IPS-NIHi11 (cell line): ENCODE results near the gene PFDN5.

ENCODE experiments used
- DNase-seq: peaks from one replicate; pipeline ENCODE4 v3.0.0; 2012; ENCODE audit warnings: mixed read lengths, low spot score

PFDN5 gene

GRCh38 chr12:53295070-53295890 lies at the start of gene PFDN5:
PFDN5 (plus strand) TSS chr12:53295542; CDS start chr12:53295568, 26 bp downstream.
- peak; percentile 90 for DNase-seq

- peak; percentile 98 for DNase-seq
Observed at GRCh38 chr12:53251477-53252348, 43.6 kb upstream of the PFDN5 start.

GRCh38 chr12:53252349-53252916 lies 42.9 kb upstream of the PFDN5 start:
- DNase-seq = peak; percentile 68

DNA sequence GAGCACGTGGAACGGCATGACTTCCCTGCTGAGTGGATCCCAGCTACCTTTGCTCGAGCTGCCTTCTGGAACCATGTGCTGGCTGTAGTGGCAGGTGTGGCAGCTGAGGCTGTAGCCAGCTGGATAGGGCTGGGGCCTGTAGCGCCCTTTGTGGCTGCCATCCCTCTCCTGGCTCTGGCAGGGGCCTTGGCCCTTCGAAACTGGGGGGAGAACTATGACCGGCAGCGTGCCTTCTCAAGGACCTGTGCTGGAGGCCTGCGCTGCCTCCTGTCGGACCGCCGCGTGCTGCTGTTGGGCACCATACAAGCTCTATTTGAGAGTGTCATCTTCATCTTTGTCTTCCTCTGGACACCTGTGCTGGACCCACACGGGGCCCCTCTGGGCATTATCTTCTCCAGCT lies 42.0 kb upstream of the PFDN5 start:
- DNase-seq = no peak

DNA sequence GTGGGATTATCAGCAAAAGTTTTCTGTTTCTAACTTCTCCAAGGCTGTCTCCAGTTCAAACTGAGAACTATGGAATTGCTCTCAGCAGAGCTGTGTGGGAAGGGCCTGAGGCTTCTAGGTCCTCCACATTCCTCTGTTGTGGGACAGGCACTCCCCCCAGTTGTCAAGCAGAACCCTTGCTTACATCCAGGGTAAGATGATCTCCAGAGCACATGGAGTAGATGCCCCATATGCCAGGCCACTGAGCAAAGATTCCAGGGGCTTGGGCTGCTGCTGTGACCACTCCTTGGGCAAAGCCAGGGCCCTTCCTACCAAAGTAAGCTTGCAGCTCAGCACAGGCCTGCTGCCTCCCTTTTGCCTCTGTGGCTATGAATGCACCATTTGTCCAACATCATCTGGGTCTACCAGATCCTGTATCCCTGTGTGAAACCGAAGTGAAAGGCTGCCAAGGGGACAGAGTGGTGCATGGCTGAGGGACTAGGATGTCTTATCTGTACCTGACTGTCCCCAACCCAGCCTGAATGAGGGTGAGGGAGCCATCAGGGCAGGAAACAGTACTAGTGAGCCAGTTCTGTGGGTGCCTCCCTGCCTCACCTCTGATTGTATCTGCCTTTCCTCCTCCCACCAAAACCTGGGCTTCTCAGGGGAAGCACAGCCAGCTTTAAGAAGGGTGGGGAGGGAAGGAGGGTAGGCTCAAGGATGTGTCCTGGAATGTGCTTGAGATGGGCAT lies 40.4 kb upstream of the PFDN5 start:
- DNase-seq = no peak

DNA sequence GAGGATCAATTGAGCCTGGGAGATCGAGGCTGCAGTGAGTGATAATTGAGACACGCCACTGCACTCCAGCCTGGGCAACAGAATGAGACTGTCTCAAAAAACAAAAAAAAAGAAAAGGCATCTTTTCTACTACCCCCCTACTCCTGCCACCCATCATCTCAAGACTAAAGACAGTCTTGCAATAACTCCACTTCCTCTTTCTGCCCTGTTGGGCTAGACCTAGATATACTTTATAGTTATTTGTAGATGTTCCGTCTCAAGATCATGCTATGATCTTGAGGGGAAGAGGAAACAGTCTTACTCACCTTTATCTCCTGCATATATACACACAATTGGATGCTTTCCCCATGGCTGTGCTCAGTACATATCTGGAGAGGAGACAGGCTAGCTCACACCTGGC lies 39.3 kb upstream of the PFDN5 start:
- no peak for DNase-seq

- no peak for DNase-seq
Observed at GRCh38 chr12:53258541-53259539, 36.5 kb upstream of the PFDN5 start.

DNA sequence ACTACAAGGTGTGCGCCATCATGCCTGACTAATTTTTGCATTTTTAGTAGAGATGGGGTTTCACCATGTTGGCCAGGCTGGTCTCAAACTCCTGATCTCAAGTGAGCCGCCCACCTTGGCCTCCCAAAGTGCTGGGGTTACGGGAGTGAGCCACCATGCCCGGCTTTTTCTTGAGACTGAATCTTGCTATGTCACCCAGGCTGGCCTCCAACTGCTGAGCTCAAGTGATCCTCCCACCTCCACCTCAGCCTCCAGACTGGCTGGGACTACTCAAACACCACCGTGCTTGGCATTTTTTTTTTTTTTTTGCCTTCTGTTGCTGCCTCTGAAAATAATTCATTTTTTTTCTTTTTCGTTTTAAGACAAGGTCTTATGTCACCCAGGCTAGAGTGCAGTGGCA lies 35.5 kb upstream of the PFDN5 start:
- no peak for DNase-seq

DNA sequence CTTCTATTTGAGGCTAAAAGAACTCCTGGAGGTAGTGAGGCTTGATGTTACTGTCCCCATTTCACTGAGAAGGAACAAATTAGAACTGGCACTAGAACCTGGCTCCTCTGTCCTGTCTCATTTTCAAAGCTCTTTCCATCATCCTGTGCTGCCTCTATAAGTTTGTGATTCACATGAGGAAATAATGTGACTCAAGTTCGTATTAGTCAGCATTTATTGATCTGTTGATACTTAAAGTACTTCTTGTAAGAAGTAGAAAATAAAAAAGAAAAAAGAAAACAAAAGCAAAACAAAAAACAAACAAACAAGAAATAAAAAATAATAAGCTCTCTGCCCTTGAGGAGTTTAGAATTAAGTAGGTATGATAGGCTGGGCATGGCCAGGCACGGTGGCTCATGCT lies 29.6 kb upstream of the PFDN5 start:
- DNase-seq = no peak

DNA sequence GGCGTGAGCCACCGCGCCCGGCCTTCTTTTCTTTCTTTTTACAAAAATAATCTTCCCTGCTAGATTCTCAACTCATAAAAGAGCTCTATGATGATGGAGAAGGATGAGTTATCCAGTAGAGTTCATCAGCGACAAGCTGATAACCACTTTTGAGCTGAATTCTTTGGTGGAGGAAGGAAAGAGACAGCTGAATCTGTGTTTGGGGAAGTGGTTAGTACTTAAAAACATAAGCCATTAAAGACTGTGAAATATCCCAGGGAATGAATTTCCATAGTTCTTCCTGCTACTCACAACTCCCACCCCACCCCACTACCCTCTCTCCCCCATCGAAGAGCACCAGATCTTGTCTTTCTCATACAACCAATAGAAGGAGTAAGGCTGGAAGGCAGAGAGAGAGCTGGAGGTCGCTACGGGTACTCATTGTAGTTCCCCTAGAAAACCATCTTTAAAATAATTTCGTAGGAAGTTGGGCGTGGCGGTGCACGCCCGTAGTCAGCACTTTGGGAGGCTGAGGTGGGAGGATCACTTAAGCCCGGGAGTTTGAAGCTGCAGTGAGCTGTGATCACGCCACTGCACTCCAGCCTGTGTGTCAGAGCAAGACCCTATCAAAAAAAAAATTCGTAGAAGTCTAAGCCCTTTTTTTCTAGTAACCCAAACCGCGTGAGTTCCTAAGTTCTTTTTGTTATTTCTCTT lies 27.9 kb upstream of the PFDN5 start:
- no peak for DNase-seq

- DNase-seq = peak; percentile 99
Observed at GRCh38 chr12:53267999-53268629, 27.2 kb upstream of the PFDN5 start, which contains the start of gene ESPL1. ESPL1 (plus strand) TSS chr12:53268299; CDS start chr12:53268767, 468 bp downstream.

- DNase-seq = peak; percentile 50
Observed at GRCh38 chr12:53268630-53269562, 26.4 kb upstream of the PFDN5 start.

DNA sequence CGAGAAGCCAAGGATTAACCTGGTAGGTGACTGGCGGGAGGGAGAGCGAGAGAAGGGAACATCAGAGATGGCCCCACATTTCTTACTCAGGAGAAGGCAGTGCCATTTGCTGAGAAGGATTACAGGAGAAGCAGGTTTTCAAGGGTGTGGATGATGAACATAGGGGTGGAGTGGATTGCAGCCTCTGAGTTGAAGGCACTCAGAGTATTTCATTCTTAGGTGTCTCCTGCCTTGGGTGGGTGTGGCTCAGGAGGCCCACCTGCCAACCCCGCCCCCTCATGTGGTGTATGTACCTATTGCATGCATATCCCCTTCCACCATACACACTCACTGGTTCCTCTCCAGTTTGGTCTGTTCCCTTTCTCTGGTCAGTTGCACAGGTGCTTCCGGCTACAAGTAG lies 20.9 kb upstream of the PFDN5 start:
- peak; percentile 23 for DNase-seq

GRCh38 chr12:53276511-53276910 lies 18.8 kb upstream of the PFDN5 start:
- no peak for DNase-seq

- no peak for DNase-seq
Observed at GRCh38 chr12:53277981-53278380, 17.4 kb upstream of the PFDN5 start.

- DNase-seq = no peak
Observed at GRCh38 chr12:53279283-53279869, 16.0 kb upstream of the PFDN5 start.

DNA sequence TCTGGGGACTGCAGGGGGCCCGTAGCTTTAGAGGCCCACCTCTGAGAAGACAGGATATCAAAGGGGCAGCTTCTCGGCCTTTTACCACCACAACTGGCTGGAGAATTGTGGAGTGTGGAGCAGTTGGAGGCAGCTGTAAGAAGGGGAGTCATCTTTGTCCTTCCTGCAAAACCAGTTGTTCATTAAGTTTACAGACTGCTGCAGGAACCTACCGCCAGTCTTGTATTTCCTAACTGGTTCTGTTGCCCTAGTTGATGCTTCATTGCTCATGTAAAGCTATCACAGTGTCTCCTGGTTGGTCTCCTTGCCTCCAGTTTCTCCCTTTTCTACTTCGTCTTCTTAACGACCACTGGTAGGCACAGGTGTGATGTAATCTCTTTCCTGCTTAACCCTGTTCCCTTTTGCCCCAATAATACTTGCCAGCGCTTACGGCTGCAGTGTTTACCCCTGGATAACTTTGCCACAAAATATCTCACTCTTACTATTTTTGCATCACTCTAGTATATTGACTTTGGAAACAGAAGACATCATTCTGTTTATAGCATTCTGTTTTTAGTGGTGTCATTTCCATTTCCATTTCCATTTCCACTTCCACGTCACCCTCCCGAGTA lies 15.3 kb upstream of the PFDN5 start:
- no peak for DNase-seq

GRCh38 chr12:53286448-53286847 lies 8.9 kb upstream of the PFDN5 start:
- DNase-seq = no peak
